CD4-positive, alpha-beta memory T cell (primary cell): ENCODE results near the gene IDH2. TPM values are rescaled to one million over a fixed set of nuclear protein-coding genes. Genes with fewer than 3 reads are reported as not detected.

ENCODE experiments used
- CTCF ChIA-PET: fragments of 350-600 bp; sonication (Branson Sonifier 250); formaldehyde crosslinking; loops from one replicate; lab custom pipeline; 2021; ENCODE audit warnings: inconsistent platforms; ENCODE audit not compliant: partially characterized antibody; lab: Charles Lee
- POLR2A ChIA-PET: fragments of 350-600 bp; sonication (Branson Sonifier 250); formaldehyde crosslinking; loops from one replicate; lab custom pipeline; 2021; ENCODE audit not compliant: partially characterized antibody; lab: Charles Lee
- DNase-seq, 5 donors: peaks; one replicate each; pipeline versions ENCODE4 v3.0.0 to v3.0.0-alpha.2; 2020 to 2022; ENCODE audit warnings: mixed read lengths in 1 of 5
- H3K27ac ChIP-seq: one replicate; pipeline ENCODE4 v1.7.0; 2013; ENCODE audit warnings: low read depth, low read length
- H3K27me3 ChIP-seq: 2 replicates; pipeline ENCODE4 v1.7.0; 2013; ENCODE audit warnings: mild to moderate bottlenecking, low read length, moderate library complexity; ENCODE audit not compliant: insufficient read depth
- H3K36me3 ChIP-seq: 2 replicates; pipeline ENCODE4 v1.7.0; 2013; ENCODE audit warnings: mild to moderate bottlenecking, low read length, moderate library complexity; ENCODE audit not compliant: insufficient read depth
- H3K4me1 ChIP-seq: 2 replicates; pipeline ENCODE4 v1.7.0; 2013; ENCODE audit warnings: mild to moderate bottlenecking, low read length, moderate library complexity; ENCODE audit not compliant: insufficient read depth
- H3K4me3 ChIP-seq, 2 donors: one replicate each; pipeline ENCODE4 v1.7.0; 2013; ENCODE audit warnings: low read length in 2 of 2, mild to moderate bottlenecking in 1 of 2
- H3K9me3 ChIP-seq, 2 donors: one replicate each; pipeline ENCODE4 v1.7.0; 2013; ENCODE audit warnings: low read length in 2 of 2, control low read depth in 1 of 2; ENCODE audit not compliant: control insufficient read depth in 1 of 2
- H3K27ac Mint-ChIP-seq, 7 donors: one replicate each; pipeline ENCODE4 v1.8.0; 2020 to 2021; ENCODE audit warnings: mixed read lengths in 7 of 7, mild to moderate bottlenecking in 6 of 7, inconsistent platforms in 3 of 7, moderate library complexity in 3 of 7
- H3K27me3 Mint-ChIP-seq, 2 donors: one replicate each; pipeline ENCODE4 v1.8.0; 2020 to 2021; ENCODE audit warnings: mixed read lengths in 2 of 2
- H3K36me3 Mint-ChIP-seq, 2 donors: one replicate each; pipeline ENCODE4 v1.8.0; 2020 to 2021; ENCODE audit warnings: mixed read lengths in 2 of 2, inconsistent platforms in 1 of 2, mild to moderate bottlenecking in 1 of 2
- H3K4me1 Mint-ChIP-seq, 4 donors: one replicate each; pipeline ENCODE4 v1.8.0; 2020 to 2021; ENCODE audit warnings: mixed read lengths in 4 of 4, mild to moderate bottlenecking in 1 of 4
- H3K4me3 Mint-ChIP-seq, 8 donors: one replicate each; pipeline ENCODE4 v1.8.0; 2020 to 2021; ENCODE audit warnings: mixed read lengths in 8 of 8, mild to moderate bottlenecking in 7 of 8, moderate library complexity in 6 of 8, inconsistent platforms in 3 of 8
- H3K9me3 Mint-ChIP-seq, 8 donors: one replicate each; pipeline ENCODE4 v1.8.0; 2020 to 2021; ENCODE audit warnings: mixed read lengths in 8 of 8, mild to moderate bottlenecking in 5 of 8, inconsistent platforms in 3 of 8, moderate library complexity in 1 of 8
- intact Hi-C: fragments of 100-400 bp; cut with micrococcal nuclease; formaldehyde crosslinking; loops from one replicate; pipeline ENCODE4 v1.15.1; 2023
- polyA plus RNA-seq, 2 donors: library from polyadenylated mRNA; unstranded; fragments of 300-500 nt; fragmentation: Illumina TruSeq; gene quantifications; one replicate each; pipeline ENCODE4 v1.2.3, GENCODE V29; 2021
- total RNA-seq, 2 experiments: library from RNA; stranded (reverse); gene quantifications; one replicate each; pipeline ENCODE4 v1.2.3, GENCODE V29; 2021

Gene IDH2
- total and polyA plus RNA-seq, 4 experiments from 2014 or later: 41.2 to 139 (median 75.0) TPM

GRCh38 chr15:90035840-90036230 is 66.4 kb downstream of the IDH2 start:
- Histone ChIP-seq H3K27me3 (no peaks in the 10 kb centered on the region), H3K4me3 (no peak overlapping the region), H3K36me3 (no peaks in the 10 kb centered on the region), H3K4me1 (peaks cover 70% of the 10 kb centered on the region), H3K27ac (no peak overlapping the region), H3K9me3 (no peaks in the 10 kb centered on the region)
- Mint-ChIP-seq H3K27ac (peak overlapping the region in 6 of 7 donors; percentile 6 to 87 (median 62)), H3K27me3 (no peaks in the 10 kb centered on the region), H3K36me3 (peaks cover 0 to 4% of the 10 kb centered on the region in 2 donors), H3K9me3 (peaks cover 0 to 2% (median 0%) of the 10 kb centered on the region in 8 donors), H3K4me3 (peak overlapping the region in 2 of 8 donors; percentile 71 to 72), H3K4me1 (peaks cover 46 to 91% (median 70%) of the 10 kb centered on the region in 4 donors)
- no peak for DNase-seq
- intact Hi-C loops: loop anchor here (2.0 kb wide), 2 partner anchors 23 to 35 kb away; no protein-coding TSS in a partner anchor
- POLR2A ChIA-PET: no interaction called here
- CTCF ChIA-PET: no interaction called here

GRCh38 chr15:90035095-90035839 is 67.0 kb downstream of the IDH2 start:
- H3K4me1 Mint-ChIP-seq: peaks cover 43 to 90% (median 67%) of the 10 kb centered on the region in 4 donors
- peaks cover 0 to 4% of the 10 kb centered on the region in 2 donors for H3K36me3 Mint-ChIP-seq
- peak overlapping the region; percentile 60 to 96 (median 78) for H3K27ac Mint-ChIP-seq
- intact Hi-C loops: loop anchor here (2.0 kb wide), 2 partner anchors 22 to 36 kb away; no protein-coding TSS in a partner anchor
- Histone ChIP-seq H3K4me3 (peak overlapping the region; percentile 33 to 39), H3K4me1 (peaks cover 70% of the 10 kb centered on the region), H3K27ac (peak overlapping the region; percentile 58), H3K9me3 (no peaks in the 10 kb centered on the region), H3K27me3 (no peaks in the 10 kb centered on the region), H3K36me3 (no peaks in the 10 kb centered on the region)
- ChIA-PET CTCF (interaction anchor here (0.9 to 1.1 kb wide), 2 partner anchors 14 to 40 kb away, joined by 3 read pairs; no protein-coding TSS in a partner anchor), POLR2A (interaction anchor here (0.7 to 4.4 kb wide), 9 partner anchors 10 to 198 kb away, joined by 3 to 19 read pairs (median 7); partner anchors contain the start of genes AP3S2, CIB1, GDPGP1 and ZNF710)
- peaks cover 0 to 2% (median 0%) of the 10 kb centered on the region in 8 donors for H3K9me3 Mint-ChIP-seq
- no peak for DNase-seq
- H3K4me3 Mint-ChIP-seq: peak overlapping the region in 6 of 8 donors; percentile 62 to 86 (median 70)
- H3K27me3 Mint-ChIP-seq: no peaks in the 10 kb centered on the region

DNA sequence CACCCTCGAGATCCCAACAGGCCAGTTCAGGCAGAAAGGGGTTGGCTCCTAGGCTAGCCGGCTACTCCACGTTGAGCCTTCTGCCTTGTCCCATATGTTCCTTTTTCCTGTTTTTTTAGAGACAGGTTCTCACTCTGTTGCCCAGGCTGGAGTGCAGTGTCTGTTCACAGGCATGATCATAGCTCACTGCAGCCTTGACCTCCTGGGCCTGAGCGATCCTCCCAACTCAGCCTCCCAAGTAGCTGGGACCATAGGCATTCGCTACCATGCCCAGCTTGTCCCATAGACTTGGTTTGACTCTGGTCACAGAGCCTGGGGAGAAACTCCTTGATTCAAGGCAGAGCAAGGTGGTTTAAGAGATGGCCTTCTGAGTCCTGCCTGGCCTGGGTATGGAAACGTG is 68.8 kb downstream of the IDH2 start:
- CTCF ChIA-PET: interaction anchor here (0.8 to 3.1 kb wide), 3 partner anchors 14 to 38 kb away, joined by 3 to 11 read pairs (median 6); no protein-coding TSS in a partner anchor
- H3K4me3 ChIP-seq: no peak overlapping the region
- peak overlapping the region; percentile 12 for H3K27ac ChIP-seq
- H3K36me3 Mint-ChIP-seq: peaks cover 0 to 5% of the 10 kb centered on the region in 2 donors
- no peak for DNase-seq
- intact Hi-C loops: no loop called here
- H3K4me1 ChIP-seq: peaks cover 70% of the 10 kb centered on the region
- peak overlapping the region in 6 of 7 donors; percentile 16 to 96 (median 72) for H3K27ac Mint-ChIP-seq
- peak overlapping the region in 5 of 8 donors; percentile 65 to 84 (median 71) for H3K4me3 Mint-ChIP-seq
- no peaks in the 10 kb centered on the region for H3K9me3 ChIP-seq
- H3K27me3 ChIP-seq: no peaks in the 10 kb centered on the region
- POLR2A ChIA-PET: interaction anchor here (1.1 to 4.4 kb wide), 8 partner anchors 10 to 140 kb away, joined by 3 to 19 read pairs (median 5); partner anchors contain the start of genes AP3S2 and ZNF710
- H3K4me1 Mint-ChIP-seq: peaks cover 40 to 76% (median 62%) of the 10 kb centered on the region in 4 donors
- no peaks in the 10 kb centered on the region for H3K36me3 ChIP-seq
- H3K27me3 Mint-ChIP-seq: no peaks in the 10 kb centered on the region
- H3K9me3 Mint-ChIP-seq: peaks cover 0 to 2% (median 0%) of the 10 kb centered on the region in 8 donors

Other genes starting within 250 kb of the IDH2 start
- gene AP3S2, start 208.5 kb downstream of the IDH2 start, total RNA-seq: 10 to 100 TPM; 34.3 to 36.6 TPM
- 10 to 100 TPM; 34.1 to 37.3 TPM for gene AP3S2, start 208.5 kb downstream of the IDH2 start, polyA plus RNA-seq
- under 1 TPM; 0.11 to 0.26 TPM for gene ARPIN, start 189.5 kb downstream of the IDH2 start, total RNA-seq
- gene ARPIN, start 189.5 kb downstream of the IDH2 start, polyA plus RNA-seq: not detected
- gene ZNF710, start 101.1 kb downstream of the IDH2 start, total RNA-seq: 10 to 100 TPM; 19.2 to 19.7 TPM
- 1 to 10 TPM in 1 of 2 donors, under 1 TPM in 1; 0.10 to 2.7 TPM for gene ZNF710, start 101.1 kb downstream of the IDH2 start, polyA plus RNA-seq
- 10 to 100 TPM; 18.9 to 23.0 TPM for gene SEMA4B, start 98.9 kb upstream of the IDH2 start, total RNA-seq
- gene SEMA4B, start 98.9 kb upstream of the IDH2 start, polyA plus RNA-seq: 10 to 100 TPM in 1 of 2 donors, 1 to 10 TPM in 1; 4.4 to 10.5 TPM
- gene CIB1, start 131.5 kb upstream of the IDH2 start, total RNA-seq: 10 to 100 TPM; 95.2 to 98.2 TPM
- 100 to 1,000 TPM; 259 to 345 TPM for gene CIB1, start 131.5 kb upstream of the IDH2 start, polyA plus RNA-seq
- gene GDPGP1, start 131.7 kb upstream of the IDH2 start, total RNA-seq: 10 to 100 TPM; 10.1 to 15.0 TPM
- gene GDPGP1, start 131.7 kb upstream of the IDH2 start, polyA plus RNA-seq: 1 to 10 TPM in 1 of 2 donors, under 1 TPM in 1; 0.58 to 2.0 TPM
- 1 to 10 TPM; 1.1 to 1.4 TPM for gene TTLL13, start 147.1 kb upstream of the IDH2 start, total RNA-seq
- gene TTLL13, start 147.1 kb upstream of the IDH2 start, polyA plus RNA-seq: not detected
- gene NGRN, start 163.2 kb upstream of the IDH2 start, total RNA-seq: 10 to 100 TPM; 53.7 to 59.2 TPM
- 10 to 100 TPM; 42.6 to 45.1 TPM for gene NGRN, start 163.2 kb upstream of the IDH2 start, polyA plus RNA-seq
- gene ZNF774, start 249.8 kb upstream of the IDH2 start, total RNA-seq: under 1 TPM; 0.78 to 0.81 TPM
- gene ZNF774, start 249.8 kb upstream of the IDH2 start, polyA plus RNA-seq: not detected